GM18858 (cell line): ENCODE data around the gene SLC35D2.
"Not testable (repeated sequence)": the region's sequence is repeated elsewhere in the genome, so short reads cannot be mapped to it uniquely, and the experiment has no call there.

ENCODE experiments used
- ATAC-seq: cut with Tn5 transposase; IDR thresholded peaks from one replicate; pipeline ENCODE4 v1.9.1; 2021; ENCODE audit not compliant: unreplicated experiment

The SLC35D2 gene

DNA sequence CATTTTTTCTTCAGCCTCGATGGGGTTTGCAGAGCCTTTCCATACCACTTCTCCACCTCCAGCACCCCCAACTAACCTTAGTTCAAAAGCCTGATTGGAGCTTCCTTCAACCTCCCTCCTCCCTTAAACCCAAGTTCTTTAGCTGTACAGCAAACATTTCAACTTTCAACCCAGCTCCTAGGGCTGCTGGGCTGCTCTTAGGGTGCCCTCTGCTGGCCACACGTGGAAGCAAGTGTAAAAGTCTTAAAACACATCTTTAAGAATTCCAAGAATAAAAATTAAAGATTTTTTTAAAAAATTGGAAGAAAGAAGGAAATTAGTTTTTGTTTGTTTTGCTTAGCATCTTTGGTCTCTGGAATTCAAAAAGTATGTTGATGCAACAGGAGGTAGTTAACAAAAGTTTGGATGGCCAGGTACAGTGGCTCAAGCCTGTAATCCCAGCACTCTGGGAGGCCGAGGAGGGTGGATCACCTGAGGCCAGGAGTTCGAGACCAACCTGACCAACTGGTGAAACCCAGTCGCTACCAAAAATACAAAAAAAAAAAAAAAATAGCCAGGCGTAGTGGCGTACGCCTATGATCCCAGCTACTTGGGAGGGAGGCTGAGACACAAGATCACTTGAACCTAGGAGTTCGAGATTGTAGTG, 66.1 kb downstream of the SLC35D2 start:
- no peak for ATAC-seq

DNA sequence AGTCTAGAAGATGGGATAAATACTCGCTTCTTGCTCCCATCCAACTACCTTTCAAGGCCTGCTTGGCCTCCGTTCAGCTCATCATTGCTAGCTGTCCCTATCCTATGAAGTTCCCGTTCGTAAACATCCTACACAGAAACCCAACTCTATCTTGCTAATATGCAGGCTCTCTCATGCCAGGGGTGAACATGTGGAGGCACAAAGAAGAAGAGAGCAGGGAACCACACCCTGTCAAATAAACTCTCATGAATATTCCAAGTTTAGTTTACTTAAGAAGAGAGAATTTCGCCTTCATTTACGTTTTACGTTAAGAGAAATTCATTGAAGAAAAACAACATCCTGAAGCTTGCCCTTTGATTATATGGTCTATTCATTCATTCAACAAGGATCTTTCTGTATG, 73.7 kb downstream of the SLC35D2 start:
- ATAC-seq = no peak

DNA sequence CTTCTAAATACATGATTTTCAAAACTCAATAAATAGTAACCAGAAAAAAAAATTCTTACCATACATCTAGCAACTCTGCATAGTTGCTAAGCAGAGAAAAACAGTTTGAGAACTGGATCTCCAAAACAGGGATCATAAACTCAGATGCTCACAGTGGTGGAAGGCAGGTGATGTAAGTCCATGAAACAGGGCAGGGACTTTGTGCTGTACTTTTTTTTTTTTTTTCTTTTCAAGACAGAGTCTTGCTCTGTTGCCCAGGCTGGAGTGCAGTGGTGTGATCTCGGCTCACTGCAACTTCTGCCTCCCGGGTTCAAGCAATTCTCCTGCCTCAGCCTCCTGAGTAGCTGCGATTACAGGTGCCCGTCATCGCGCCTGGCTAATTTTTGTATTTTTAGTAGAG, 76.6 kb downstream of the SLC35D2 start:
- not testable (repeated sequence) for ATAC-seq

DNA sequence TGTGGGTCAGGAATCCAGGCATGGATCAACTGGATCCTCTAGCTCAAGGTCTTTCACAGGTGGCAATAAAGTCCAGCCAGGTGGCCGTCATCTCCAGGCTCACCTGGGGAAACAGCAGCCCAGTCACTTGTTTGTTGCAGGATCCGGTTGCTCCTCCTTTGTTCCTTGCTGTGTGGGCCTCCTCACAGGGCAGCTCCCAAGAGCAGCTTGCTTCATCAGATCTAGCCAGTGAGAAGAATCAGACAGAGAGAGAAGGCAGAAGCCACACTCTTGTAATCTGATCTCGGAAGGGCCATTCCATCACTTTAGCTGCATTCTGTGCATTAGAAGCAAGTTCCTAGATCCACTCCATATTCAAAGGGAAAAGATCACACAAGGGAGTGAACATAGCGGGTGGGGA, 78.3 kb downstream of the SLC35D2 start:
- ATAC-seq = no peak

DNA sequence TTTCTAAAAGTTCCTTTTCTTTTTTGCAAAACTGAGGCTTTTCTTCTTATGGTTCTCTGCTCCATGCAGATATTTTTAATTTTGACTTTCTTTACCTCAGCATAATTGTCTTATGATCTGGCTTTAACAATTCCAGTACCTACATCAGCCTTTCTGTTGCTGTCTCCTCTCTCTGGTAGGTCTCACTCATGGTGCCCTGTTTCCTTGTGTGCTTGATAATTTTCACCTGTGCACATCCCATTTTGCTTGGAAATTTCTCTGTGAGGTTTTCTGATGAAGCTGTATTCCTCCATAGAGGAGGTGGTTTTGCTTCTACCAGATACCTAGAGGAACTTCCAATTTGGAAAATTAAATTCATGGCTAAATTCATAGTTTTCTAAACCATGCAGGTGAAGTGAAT, 79.3 kb downstream of the SLC35D2 start:
- no peak for ATAC-seq

DNA sequence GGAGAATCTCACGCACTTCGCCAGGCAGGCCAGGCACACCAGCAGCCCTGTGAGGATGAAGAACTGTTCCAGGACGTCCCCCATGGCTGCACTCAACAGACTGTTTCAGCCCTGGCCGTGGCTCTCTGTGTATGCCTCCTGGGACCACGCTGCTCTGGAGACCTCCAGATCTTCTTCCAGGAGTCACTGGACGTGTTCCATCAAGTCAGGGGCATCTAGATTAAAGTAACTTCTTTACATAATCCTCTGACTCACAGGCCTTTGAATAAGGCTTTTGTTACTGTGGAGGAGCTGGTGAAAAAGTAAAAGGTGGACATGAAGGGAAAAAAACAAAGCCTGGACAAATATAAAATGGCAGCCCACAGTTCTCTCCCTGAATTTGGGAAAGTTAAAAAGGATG, 81.5 kb downstream of the SLC35D2 start, which contains the start of gene HSD17B3:
Gene HSD17B3 (minus strand): TSS at position 156 of the 400 bp plus-strand sequence. CDS start 72 bp downstream, at position 84.
- no peak for ATAC-seq

DNA sequence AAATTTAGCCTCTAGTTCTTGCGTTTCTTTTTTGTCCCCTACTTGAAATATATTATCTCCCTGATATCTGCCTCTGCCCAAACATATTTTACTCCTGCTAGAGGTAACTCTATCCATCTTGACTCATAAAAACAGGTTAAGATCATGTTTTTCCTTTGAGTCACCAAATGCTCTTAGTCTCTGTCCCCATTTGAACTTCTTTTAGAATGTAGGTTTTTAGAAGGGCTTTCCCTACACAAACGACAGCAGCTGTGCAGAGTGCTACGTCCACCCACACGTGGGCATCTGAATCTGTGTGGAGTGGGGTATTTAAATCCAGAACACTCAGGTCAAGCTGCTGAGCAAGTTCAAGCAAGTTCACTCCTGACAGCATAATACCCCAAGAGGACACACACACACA, 83.7 kb downstream of the SLC35D2 start:
- ATAC-seq = no peak

DNA sequence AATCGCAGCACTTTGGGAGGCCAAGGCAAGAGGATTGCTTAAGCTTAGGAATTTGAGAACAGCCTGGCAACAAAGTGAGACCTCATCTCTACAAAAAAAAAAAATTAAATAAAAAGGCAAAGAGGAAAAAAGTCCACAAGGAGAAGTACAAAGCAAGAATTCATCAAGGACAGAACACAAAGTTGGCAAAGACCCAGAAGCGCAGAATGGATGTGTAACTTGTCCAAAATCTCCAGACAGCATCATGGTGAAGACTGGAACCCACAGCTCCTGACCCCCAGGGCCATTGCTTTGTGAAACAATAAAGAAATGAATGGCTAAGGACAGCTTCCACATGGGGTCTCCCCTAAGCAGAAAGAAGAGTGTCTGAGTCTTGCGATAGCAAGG, 89.4 kb downstream of the SLC35D2 start:
- no peak for ATAC-seq

DNA sequence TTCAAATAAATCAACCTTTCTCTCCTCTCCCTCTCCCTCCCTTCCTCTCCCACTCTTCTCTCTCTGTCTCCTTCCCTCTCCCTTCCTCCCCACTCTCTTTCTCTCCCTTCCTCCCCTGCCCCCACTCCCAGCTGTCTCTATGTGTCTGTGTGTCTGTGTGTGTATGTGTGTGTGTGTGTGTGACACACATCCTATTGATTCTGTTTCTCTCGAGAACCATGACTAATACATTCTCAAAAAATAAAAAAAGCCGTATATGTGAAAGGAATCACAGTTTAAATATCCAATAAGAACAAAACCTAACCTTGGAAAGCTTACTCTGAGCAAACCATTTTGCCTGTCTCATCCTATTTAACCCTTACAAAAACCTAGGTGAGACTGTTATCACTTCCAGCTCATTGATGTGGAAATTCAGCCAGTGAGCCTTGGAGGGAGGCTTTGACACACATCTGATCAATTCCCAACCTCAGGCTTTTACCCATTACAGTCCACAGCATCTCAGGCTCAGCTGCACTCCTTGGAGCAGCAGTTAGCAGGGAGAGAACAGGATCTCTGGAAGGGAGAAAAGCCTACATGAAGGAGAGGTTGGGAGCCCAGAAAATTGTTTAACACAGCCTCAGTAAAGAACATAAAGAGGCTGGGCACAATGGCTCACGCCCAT, 89.9 kb downstream of the SLC35D2 start:
- no peak for ATAC-seq

DNA sequence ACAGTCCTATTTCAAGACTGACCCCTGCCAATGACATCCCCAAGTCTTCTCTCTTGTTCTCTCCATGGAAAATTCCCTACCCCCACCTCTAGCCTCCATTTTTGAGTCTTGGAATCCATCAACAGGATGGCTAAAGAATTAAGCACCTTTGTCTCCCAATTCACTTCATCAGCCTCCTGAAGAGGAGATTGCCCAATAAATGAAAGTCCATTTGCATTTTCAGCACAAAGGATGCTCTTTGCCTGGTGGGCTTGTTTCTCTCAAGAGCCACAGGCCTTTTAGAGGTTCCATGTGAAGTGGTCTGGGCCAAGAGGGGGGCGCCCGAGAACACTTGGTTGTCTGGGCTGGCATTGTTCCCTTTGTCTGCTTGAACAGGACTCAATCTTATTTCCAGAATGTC, 94.1 kb downstream of the SLC35D2 start:
- no peak for ATAC-seq

DNA sequence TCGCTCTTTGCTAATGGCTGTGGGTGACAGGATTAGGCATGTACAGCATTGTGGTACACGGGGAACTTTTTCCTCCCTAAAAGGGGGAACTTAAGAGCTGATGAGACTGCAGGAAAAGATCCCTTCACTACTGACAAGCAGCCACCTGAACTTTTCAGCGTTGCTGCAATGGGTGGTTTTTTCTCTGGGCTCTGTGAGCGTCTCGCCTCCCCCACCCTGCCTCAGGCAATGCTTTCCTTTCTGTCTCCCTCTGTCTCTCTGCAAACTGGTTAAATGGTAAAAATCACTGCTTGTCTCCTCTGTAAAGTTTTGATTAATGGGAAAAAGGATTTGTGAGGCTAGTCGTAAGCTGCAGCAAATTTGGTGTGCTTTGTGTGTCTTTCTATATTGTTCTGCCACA, 101.9 kb downstream of the SLC35D2 start:
- no peak for ATAC-seq

DNA sequence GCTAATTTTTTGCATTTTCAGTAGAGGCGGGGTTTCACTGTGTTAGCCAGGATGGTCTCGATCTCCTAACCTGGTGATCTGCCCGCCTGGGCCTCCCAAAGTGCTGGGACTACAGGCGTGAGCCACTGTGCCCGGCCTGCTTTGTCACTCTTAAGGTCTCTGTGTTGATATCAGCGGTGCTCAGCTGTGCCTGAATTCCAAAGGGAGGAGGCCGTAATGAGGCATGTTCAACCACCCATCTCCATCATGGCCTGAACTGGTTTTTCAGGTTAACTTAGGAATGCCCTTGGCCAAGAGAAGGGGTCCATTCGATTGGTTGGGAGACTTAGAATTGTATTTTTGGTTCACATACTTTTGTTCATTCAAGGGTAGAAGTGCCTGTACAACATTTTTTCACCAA, 103.6 kb downstream of the SLC35D2 start:
- no peak for ATAC-seq

DNA sequence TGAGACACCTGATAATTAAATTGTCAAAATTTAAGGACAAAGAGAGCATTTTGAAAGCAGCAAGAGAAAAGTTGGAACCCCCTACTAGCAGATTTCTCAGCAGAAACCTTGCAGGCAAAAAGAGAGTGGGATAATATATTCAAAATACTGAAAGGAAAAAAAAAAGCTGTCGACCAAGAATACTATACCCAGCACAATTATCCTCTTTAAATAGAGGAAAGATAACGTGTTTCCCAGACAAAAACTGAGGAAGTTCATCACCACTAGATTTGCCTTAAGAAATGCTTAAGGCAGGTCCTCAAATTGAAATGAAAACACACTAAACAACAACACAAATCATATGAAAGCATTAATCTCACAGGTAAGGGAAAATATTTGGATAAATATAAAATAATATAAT, 108.6 kb downstream of the SLC35D2 start:
- no peak for ATAC-seq
